K562 (cell line): ENCODE data around the gene USF2. TPM values are rescaled to one million over a fixed set of nuclear protein-coding genes. Genes with fewer than 3 reads are reported as not detected.

Experiments
- ARNT ChIP-seq, 2 experiments: fragments of 450-650 bp; IDR thresholded peaks; 2 replicates each; pipeline ENCODE4 v1.6.1; 2016; ENCODE audit warnings: mild to moderate bottlenecking in 1 of 2
- ETV5 ChIP-seq: sonication (generic); formaldehyde crosslinking; IDR thresholded peaks from 2 replicates; pipeline ENCODE4 v1.4.0; 2020; ENCODE audit warnings: low read depth, mild to moderate bottlenecking, missing genetic modification reagents
- FIP1L1 ChIP-seq: fragments of 200-400 bp; formaldehyde crosslinking; IDR thresholded peaks from 2 replicates; pipeline ENCODE4 v1.6.1; 2018; ENCODE audit warnings: mild to moderate bottlenecking, low read depth, low read length; ENCODE audit not compliant: poor library complexity, severe bottlenecking
- GABPA ChIP-seq: fragments of 200-800 bp; sonication (Bioruptor generic); conservative IDR thresholded peaks from 2 replicates; pipeline ENCODE4 v1.6.1; 2016; ENCODE audit warnings: low read depth, missing genetic modification characterization, missing compliant biosample characterization
- JUN ChIP-seq, 2 experiments: sonication (generic) in 1 of 2; formaldehyde crosslinking in 1 of 2; IDR thresholded peaks; 2 replicates each; pipeline versions ENCODE4 v1.6.1 to v1.8.0; 2012 to 2022; ENCODE audit warnings: borderline replicate concordance in 2 of 2, mild to moderate bottlenecking in 2 of 2, improper control_type of control experiment in 1 of 2, low read depth in 1 of 2, low read length in 1 of 2, missing genetic modification reagents in 1 of 2
- POLR2AphosphoS5 ChIP-seq: IDR thresholded peaks from 2 replicates; pipeline ENCODE4 v1.6.1; 2011; ENCODE audit warnings: mild to moderate bottlenecking, low read depth, low read length, moderate library complexity; ENCODE audit not compliant: control insufficient read depth, insufficient read depth
- XRCC5 ChIP-seq: fragments of 200-400 bp; formaldehyde crosslinking; IDR thresholded peaks from 2 replicates; pipeline ENCODE4 v1.6.1; 2017; ENCODE audit warnings: low read depth, mild to moderate bottlenecking, low read length
- ZBTB8A ChIP-seq: fragments of 450-650 bp; IDR thresholded peaks from 2 replicates; pipeline ENCODE4 v1.6.1; 2018; ENCODE audit warnings: mild to moderate bottlenecking, moderate library complexity; ENCODE audit not compliant: partially characterized antibody
- ZC3H8 ChIP-seq: fragments of 450-650 bp; IDR thresholded peaks from 2 replicates; pipeline ENCODE4 v1.6.1; 2017
- ZNF263 ChIP-seq: sonication (generic); formaldehyde crosslinking; IDR thresholded peaks from 2 replicates; pipeline ENCODE4 v1.8.0; 2022; ENCODE audit warnings: mild to moderate bottlenecking, missing genetic modification reagents, borderline replicate concordance
- polyA plus RNA-seq, 8 experiments: library from polyadenylated mRNA; depleted of rRNA in 4 of 8; stranded (reverse) in 5 of 8; unstranded in 3 of 8; fragments of >200 nt; fragmentation: Nextera tagmentation in 2 of 8; fragmentation: Illumina TruSeq in 1 of 8; extraction: Ambion mirVana in 2 of 8; extraction: Trizol in 1 of 8; gene quantifications; 2 replicates each; pipeline versions ENCODE4 v1.2.1 to v1.2.3, GENCODE V29; 2011 to 2014; ENCODE audit warnings: inconsistent platforms in 1 of 8, missing spikeins in 1 of 8
- total RNA-seq, 7 experiments: library from RNA; depleted of rRNA in 6 of 7; stranded (reverse); fragments of >200 nt in 6 of 7; fragmentation: Illumina TruSeq in 2 of 7; extraction: Trizol in 2 of 7; gene quantifications; 2 replicates each; pipeline versions ENCODE4 v1.2.1 to v1.2.3, GENCODE V29; 2011 to 2021; ENCODE audit warnings: low replicate concordance in 1 of 7
- TF ChIP-seq, protein P1 (sequence below): fragments of 450-650 bp; IDR thresholded peaks from 2 replicates; pipeline ENCODE4 v1.6.1; 2018; ENCODE audit not compliant: partially characterized antibody
- TF ChIP-seq, protein P2 (sequence below), 2 experiments: fragments of 450-650 bp; conservative IDR thresholded peaks; 2 replicates each; pipeline ENCODE4 v1.6.1; 2017; ENCODE audit warnings: mild to moderate bottlenecking in 2 of 2, moderate library complexity in 2 of 2
- TF ChIP-seq, protein P3 (sequence below): sonication (generic); formaldehyde crosslinking; IDR thresholded peaks from 2 replicates; pipeline ENCODE4 v1.8.0; 2022; ENCODE audit warnings: mild to moderate bottlenecking, low read depth, missing genetic modification reagents
- TF ChIP-seq, protein P4 (sequence below): fragments of 450-650 bp; IDR thresholded peaks from 2 replicates; pipeline ENCODE4 v1.6.1; 2017; ENCODE audit warnings: antibody characterized with exemption, mild to moderate bottlenecking

Gene USF2
- total and polyA plus RNA-seq, 9 of the 15 experiments (the other 6 are each of a cell fraction or from before 2014, with no cell fraction given) = 0.27 to 93.7 (median 58.4) TPM

DNA sequence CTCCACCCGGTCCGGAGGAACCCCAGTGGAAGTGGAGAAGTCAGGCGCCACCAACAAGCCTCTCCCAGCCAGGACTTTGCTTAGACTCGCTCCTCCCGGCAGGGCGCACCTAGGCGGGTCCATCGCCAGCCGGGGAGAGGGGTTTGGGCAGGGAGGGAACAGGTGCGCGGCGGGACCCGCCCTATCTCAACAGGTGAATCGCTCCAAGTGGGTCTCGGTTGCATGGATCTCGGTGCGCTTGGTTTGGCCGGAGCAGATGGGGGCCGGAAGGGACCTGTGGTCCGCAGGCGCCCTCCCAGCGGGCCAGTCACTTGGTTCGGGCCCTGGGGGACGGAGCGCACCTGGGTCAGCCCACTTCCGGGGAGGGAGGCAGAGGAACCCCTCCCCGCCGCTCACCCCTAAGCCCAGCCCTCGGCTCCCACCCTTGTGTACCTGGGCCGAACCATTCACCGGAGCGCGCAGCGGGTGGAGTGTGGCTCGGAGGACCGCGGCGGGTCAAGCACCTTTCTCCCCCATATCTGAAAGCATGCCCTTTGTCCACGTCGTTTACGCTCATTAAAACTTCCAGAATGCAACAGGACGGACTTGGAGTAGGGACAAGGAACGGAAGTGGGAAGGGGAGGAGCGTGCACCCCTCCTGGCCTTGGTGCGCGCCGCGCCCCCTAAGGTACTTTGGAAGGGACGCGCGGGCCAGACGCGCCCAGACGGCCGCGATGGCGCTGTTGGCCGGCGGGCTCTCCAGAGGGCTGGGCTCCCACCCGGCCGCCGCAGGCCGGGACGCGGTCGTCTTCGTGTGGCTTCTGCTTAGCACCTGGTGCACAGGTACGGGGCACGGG is 20.2 kb upstream of the USF2 start, which contains the start of gene LSR (continued):
- TF ChIP-seq, protein P1, sequence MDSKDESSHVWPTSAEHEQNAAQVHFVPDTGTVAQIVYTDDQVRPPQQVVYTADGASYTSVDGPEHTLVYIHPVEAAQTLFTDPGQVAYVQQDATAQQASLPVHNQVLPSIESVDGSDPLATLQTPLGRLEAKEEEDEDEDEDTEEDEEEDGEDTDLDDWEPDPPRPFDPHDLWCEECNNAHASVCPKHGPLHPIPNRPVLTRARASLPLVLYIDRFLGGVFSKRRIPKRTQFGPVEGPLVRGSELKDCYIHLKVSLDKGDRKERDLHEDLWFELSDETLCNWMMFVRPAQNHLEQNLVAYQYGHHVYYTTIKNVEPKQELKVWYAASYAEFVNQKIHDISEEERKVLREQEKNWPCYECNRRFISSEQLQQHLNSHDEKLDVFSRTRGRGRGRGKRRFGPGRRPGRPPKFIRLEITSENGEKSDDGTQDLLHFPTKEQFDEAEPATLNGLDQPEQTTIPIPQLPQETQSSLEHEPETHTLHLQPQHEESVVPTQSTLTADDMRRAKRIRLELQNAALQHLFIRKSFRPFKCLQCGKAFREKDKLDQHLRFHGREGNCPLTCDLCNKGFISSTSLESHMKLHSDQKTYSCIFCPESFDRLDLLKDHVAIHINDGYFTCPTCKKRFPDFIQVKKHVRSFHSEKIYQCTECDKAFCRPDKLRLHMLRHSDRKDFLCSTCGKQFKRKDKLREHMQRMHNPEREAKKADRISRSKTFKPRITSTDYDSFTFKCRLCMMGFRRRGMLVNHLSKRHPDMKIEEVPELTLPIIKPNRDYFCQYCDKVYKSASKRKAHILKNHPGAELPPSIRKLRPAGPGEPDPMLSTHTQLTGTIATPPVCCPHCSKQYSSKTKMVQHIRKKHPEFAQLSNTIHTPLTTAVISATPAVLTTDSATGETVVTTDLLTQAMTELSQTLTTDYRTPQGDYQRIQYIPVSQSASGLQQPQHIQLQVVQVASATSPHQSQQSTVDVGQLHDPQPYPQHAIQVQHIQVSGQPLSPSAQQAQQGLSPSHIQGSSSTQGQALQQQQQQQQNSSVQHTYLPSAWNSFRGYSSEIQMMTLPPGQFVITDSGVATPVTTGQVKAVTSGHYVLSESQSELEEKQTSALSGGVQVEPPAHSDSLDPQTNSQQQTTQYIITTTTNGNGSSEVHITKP = peak; percentile 100
- TF ChIP-seq XRCC5 = peak; percentile 56; the same call in 1 of the 2 replicates
- TF ChIP-seq GABPA (tag) = peak; percentile 90
- TF ChIP-seq ZC3H8 = peak; percentile 11; the same call in 1 of the 2 replicates
- TF ChIP-seq, protein P2, sequence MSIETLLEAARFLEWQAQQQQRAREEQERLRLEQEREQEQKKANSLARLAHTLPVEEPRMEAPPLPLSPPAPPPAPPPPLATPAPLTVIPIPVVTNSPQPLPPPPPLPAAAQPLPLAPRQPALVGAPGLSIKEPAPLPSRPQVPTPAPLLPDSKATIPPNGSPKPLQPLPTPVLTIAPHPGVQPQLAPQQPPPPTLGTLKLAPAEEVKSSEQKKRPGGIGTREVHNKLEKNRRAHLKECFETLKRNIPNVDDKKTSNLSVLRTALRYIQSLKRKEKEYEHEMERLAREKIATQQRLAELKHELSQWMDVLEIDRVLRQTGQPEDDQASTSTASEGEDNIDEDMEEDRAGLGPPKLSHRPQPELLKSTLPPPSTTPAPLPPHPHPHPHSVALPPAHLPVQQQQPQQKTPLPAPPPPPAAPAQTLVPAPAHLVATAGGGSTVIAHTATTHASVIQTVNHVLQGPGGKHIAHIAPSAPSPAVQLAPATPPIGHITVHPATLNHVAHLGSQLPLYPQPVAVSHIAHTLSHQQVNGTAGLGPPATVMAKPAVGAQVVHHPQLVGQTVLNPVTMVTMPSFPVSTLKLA (conservative IDR thresholded peaks at IDR 0.05) = peak; percentile 87 to 88
- TF ChIP-seq, protein P3, sequence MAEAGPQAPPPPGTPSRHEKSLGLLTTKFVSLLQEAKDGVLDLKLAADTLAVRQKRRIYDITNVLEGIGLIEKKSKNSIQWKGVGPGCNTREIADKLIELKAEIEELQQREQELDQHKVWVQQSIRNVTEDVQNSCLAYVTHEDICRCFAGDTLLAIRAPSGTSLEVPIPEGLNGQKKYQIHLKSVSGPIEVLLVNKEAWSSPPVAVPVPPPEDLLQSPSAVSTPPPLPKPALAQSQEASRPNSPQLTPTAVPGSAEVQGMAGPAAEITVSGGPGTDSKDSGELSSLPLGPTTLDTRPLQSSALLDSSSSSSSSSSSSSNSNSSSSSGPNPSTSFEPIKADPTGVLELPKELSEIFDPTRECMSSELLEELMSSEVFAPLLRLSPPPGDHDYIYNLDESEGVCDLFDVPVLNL (CRISPR knock-in tag) = peak; percentile 66
- peak; percentile 54 to 74; a peak in 2 of 4 replicates for TF ChIP-seq ARNT (IDR thresholded peaks at IDR 0.05)
- peak; percentile 79 for TF ChIP-seq ETV5
- peak; percentile 56; the same call in 1 of the 2 replicates for TF ChIP-seq ZNF263 (CRISPR knock-in tag)
- peak; percentile 76 for TF ChIP-seq FIP1L1
- TF ChIP-seq JUN (IDR thresholded peaks at IDR 0.05; ENCODE audit: borderline replicate concordance, low read depth, low read length) = no peak
- TF ChIP-seq JUN (CRISPR knock-in tag; IDR thresholded peaks at IDR 0.05; ENCODE audit: borderline replicate concordance) = no peak; the same call in 1 of the 2 replicates
- no peak for TF ChIP-seq ZBTB8A
- peak; percentile 73; the same call in 1 of the 2 replicates for TF ChIP-seq POLR2AphosphoS5
- TF ChIP-seq, protein P4, sequence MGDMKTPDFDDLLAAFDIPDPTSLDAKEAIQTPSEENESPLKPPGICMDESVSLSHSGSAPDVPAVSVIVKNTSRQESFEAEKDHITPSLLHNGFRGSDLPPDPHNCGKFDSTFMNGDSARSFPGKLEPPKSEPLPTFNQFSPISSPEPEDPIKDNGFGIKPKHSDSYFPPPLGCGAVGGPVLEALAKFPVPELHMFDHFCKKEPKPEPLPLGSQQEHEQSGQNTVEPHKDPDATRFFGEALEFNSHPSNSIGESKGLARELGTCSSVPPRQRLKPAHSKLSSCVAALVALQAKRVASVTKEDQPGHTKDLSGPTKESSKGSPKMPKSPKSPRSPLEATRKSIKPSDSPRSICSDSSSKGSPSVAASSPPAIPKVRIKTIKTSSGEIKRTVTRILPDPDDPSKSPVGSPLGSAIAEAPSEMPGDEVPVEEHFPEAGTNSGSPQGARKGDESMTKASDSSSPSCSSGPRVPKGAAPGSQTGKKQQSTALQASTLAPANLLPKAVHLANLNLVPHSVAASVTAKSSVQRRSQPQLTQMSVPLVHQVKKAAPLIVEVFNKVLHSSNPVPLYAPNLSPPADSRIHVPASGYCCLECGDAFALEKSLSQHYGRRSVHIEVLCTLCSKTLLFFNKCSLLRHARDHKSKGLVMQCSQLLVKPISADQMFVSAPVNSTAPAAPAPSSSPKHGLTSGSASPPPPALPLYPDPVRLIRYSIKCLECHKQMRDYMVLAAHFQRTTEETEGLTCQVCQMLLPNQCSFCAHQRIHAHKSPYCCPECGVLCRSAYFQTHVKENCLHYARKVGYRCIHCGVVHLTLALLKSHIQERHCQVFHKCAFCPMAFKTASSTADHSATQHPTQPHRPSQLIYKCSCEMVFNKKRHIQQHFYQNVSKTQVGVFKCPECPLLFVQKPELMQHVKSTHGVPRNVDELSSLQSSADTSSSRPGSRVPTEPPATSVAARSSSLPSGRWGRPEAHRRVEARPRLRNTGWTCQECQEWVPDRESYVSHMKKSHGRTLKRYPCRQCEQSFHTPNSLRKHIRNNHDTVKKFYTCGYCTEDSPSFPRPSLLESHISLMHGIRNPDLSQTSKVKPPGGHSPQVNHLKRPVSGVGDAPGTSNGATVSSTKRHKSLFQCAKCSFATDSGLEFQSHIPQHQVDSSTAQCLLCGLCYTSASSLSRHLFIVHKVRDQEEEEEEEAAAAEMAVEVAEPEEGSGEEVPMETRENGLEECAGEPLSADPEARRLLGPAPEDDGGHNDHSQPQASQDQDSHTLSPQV = no peak
